HepG2 (cell line): ENCODE measurements around the gene PIEZO2. TPM values are rescaled to one million over a fixed set of nuclear protein-coding genes. Genes with fewer than 3 reads are reported as not detected.

Source experiments
- ATAC-seq: fragments of 200-7000 bp; cut with Tn5 transposase; 3 replicates; pipeline ENCODE4 v1.9.1; 2020; ENCODE audit warnings: mild to moderate bottlenecking, moderate library complexity
- BruUV-seq: library from RNA; stranded (reverse); fragments of 400-500 nt; replicated peaks from 2 replicates; lab custom pipeline; 2021; lab: Mats Ljungman, UMichigan
- CTCF ChIA-PET: fragments of 300-600 bp; formaldehyde crosslinking; extraction: SDS; loops from one replicate; lab custom pipeline; 2021; ENCODE audit warnings: low total read pairs, inconsistent platforms, low intra/inter-chr PET ratio; lab: Yijun Ruan, JAX
- POLR2A ChIA-PET: fragments of 350-600 bp; sonication (Branson Sonifier 250); formaldehyde crosslinking; loops from one replicate; lab custom pipeline; 2020; ENCODE audit warnings: antibody characterized with exemption, inconsistent platforms; lab: Yijun Ruan, JAX
- DNase-seq: peaks from one replicate; pipeline ENCODE4 v3.0.0-alpha.2; 2015; ENCODE audit warnings: low spot score
- FAIRE-seq: peaks from 3 replicates; lab custom pipeline; 2011; peaks lifted over from hg19 to GRCh38; lab: Jason Lieb, UNC
- H2AFZ ChIP-seq: one replicate; pipeline ENCODE4 v1.6.1; 2011; ENCODE audit warnings: low read length, inconsistent platforms
- H3K27ac ChIP-seq: fragments of 300-600 bp; 3 replicates; pipeline ENCODE4 v1.8.0; 2011; ENCODE audit warnings: mixed run types, mild to moderate bottlenecking, mixed read lengths, low read length, inconsistent platforms; ENCODE audit not compliant: insufficient read depth; ENCODE audit errors: extremely low read length
- H3K27me3 ChIP-seq, 2 experiments: fragments of 200-600 bp in 1 of 2; 2 replicates in 1 of 2; 3 replicates in 1 of 2; pipeline versions ENCODE4 v1.6.0 to v1.8.0; 2011; ENCODE audit warnings: low read length in 2 of 2, mild to moderate bottlenecking in 2 of 2, moderate library complexity in 2 of 2, inconsistent platforms in 1 of 2; ENCODE audit not compliant: insufficient read depth in 2 of 2, control insufficient read depth in 1 of 2
- H3K36me3 ChIP-seq, 2 experiments: fragments of 200-600 bp in 1 of 2; replicated peaks in 1 of 2; 2 replicates in 1 of 2; 3 replicates in 1 of 2; pipeline versions ENCODE4 v1.5.1 to v1.8.0; 2011; ENCODE audit warnings: low read length in 2 of 2, inconsistent platforms in 1 of 2; ENCODE audit not compliant: insufficient read depth in 2 of 2, control insufficient read depth in 1 of 2
- H3K4me1 ChIP-seq: 2 replicates; pipeline ENCODE4 v1.5.1; 2012; ENCODE audit warnings: low read length, inconsistent platforms; ENCODE audit not compliant: insufficient read depth
- H3K4me2 ChIP-seq: 2 replicates; pipeline ENCODE4 v1.6.0; 2011; ENCODE audit warnings: low read depth, low read length, inconsistent platforms
- H3K4me3 ChIP-seq, 3 experiments: fragments of 200-600 bp in 1 of 3; sonication (generic), shearing (Covaris generic) in 1 of 3; replicated peaks in 1 of 3; 2 replicates each; pipeline ENCODE4 v1.5.1; 2011 to 2016; ENCODE audit warnings: low read length in 3 of 3, inconsistent platforms in 2 of 3, low read depth in 2 of 3, mild to moderate bottlenecking in 2 of 3, control low read depth in 1 of 3, mixed read lengths in 1 of 3; ENCODE audit not compliant: insufficient read depth in 1 of 3
- H3K79me2 ChIP-seq: one replicate; pipeline ENCODE4 v1.6.1; 2011; ENCODE audit warnings: low read length, inconsistent platforms; ENCODE audit not compliant: insufficient read depth
- H3K9ac ChIP-seq: 2 replicates; pipeline ENCODE4 v1.6.0; 2011; ENCODE audit warnings: mild to moderate bottlenecking, low read depth, low read length, inconsistent platforms; ENCODE audit not compliant: insufficient read depth
- H3K9me3 ChIP-seq: 2 replicates; pipeline ENCODE4 v1.5.1; 2012; ENCODE audit warnings: mild to moderate bottlenecking, low read length
- H4K20me1 ChIP-seq: 2 replicates; pipeline ENCODE4 v1.6.0; 2011; ENCODE audit warnings: inconsistent platforms, mild to moderate bottlenecking, low read length, moderate library complexity; ENCODE audit not compliant: insufficient read depth
- HOXD1 ChIP-seq: sonication (generic); formaldehyde crosslinking; IDR thresholded peaks from 2 replicates; pipeline ENCODE4 v1.5.0; 2020; ENCODE audit warnings: missing genetic modification reagents
- MATR3 ChIP-seq: sonication (generic); formaldehyde crosslinking; IDR thresholded peaks from 2 replicates; pipeline ENCODE4 v1.4.0; 2020; ENCODE audit warnings: missing genetic modification reagents
- NCOA2 ChIP-seq: sonication (generic); formaldehyde crosslinking; IDR thresholded peaks from 2 replicates; pipeline ENCODE4 v1.8.0; 2022; ENCODE audit warnings: inconsistent platforms
- NONO ChIP-seq, 2 experiments: fragments of 450-650 bp in 1 of 2; sonication (generic) in 1 of 2; formaldehyde crosslinking in 1 of 2; IDR thresholded peaks in 1 of 2; conservative IDR thresholded peaks in 1 of 2; 2 replicates each; pipeline versions ENCODE4 v1.6.1 to v1.8.0; 2017 to 2022; ENCODE audit warnings: mild to moderate bottlenecking in 1 of 2, missing genetic modification reagents in 1 of 2, moderate library complexity in 1 of 2
- POLR2AphosphoS2 ChIP-seq: IDR thresholded peaks from 2 replicates; pipeline ENCODE4 v1.6.1; 2011; ENCODE audit warnings: low read depth, low read length, improper control_type of control experiment
- SIN3B ChIP-seq: fragments of 150-350 bp; IDR thresholded peaks from 2 replicates; pipeline ENCODE4 v1.6.1; 2014; ENCODE audit warnings: low read length
- ZBTB42 ChIP-seq: sonication (generic); formaldehyde crosslinking; IDR thresholded peaks from 2 replicates; pipeline ENCODE4 v1.5.0; 2020; ENCODE audit warnings: mild to moderate bottlenecking, missing genetic modification reagents
- ZNF564 ChIP-seq: sonication (generic); formaldehyde crosslinking; IDR thresholded peaks from 2 replicates; pipeline ENCODE4 v1.8.1; 2023; ENCODE audit warnings: mild to moderate bottlenecking, missing genetic modification reagents
- ZNF777 ChIP-seq: sonication (generic); formaldehyde crosslinking; IDR thresholded peaks from 2 replicates; pipeline ENCODE4 v1.4.0; 2020; ENCODE audit warnings: missing genetic modification reagents
- WGBS: methylation state at CpG from one replicate; pipeline ENCODE4 v1.1.6; 2017; ENCODE audit warnings: low lambda C conversion rate; 5-methylcytosine and 5-hydroxymethylcytosine counted together
- in situ Hi-C: cut with HindIII; loops from 2 replicates; pipeline ENCODE4 v1.10.0; 2017; ENCODE audit warnings: low pct_unique_long_range_greater_than_20kb; ENCODE audit not compliant: extremely low pct_ligation_motif_present
- intact Hi-C: fragments of 100-400 bp; cut with micrococcal nuclease; formaldehyde crosslinking; loops from one replicate; pipeline ENCODE4 v1.10.0; 2022; ENCODE audit not compliant: unreplicated experiment
- polyA plus RNA-seq, 8 experiments: library from polyadenylated mRNA; depleted of rRNA in 3 of 8; stranded (reverse) in 7 of 8; unstranded in 1 of 8; fragments of >200 nt; fragmentation: Illumina TruSeq in 4 of 8; extraction: Trizol in 4 of 8; gene quantifications; 2 replicates each; pipeline versions ENCODE4 v1.2.1 to v1.2.3, GENCODE V29; 2011 to 2016; ENCODE audit warnings: low read depth in 4 of 8, missing spikeins in 1 of 8, mixed read lengths in 1 of 8; ENCODE audit not compliant: insufficient read depth in 1 of 8
- total RNA-seq, 5 experiments: library from RNA; depleted of rRNA; stranded (reverse); fragments of >200 nt; fragmentation: Illumina TruSeq; extraction: Trizol; gene quantifications; 2 replicates each; pipeline ENCODE4 v1.2.3, GENCODE V29; 2016; ENCODE audit warnings: low read depth in 1 of 5
- TF ChIP-seq, protein P1 (sequence below): IDR thresholded peaks from 2 replicates; pipeline ENCODE4 v1.6.1; 2016; ENCODE audit warnings: control low read depth
- TF ChIP-seq, protein P2 (sequence below): sonication (generic); formaldehyde crosslinking; IDR thresholded peaks from 2 replicates; pipeline ENCODE4 v1.4.0; 2020; ENCODE audit warnings: missing genetic modification reagents, borderline replicate concordance

PIEZO2 gene
- total and polyA plus RNA-seq, 2 of the 13 experiments (the other 11 are each of a cell fraction or from before 2014, with no cell fraction given): 15.2 to 27.2 TPM

DNA sequence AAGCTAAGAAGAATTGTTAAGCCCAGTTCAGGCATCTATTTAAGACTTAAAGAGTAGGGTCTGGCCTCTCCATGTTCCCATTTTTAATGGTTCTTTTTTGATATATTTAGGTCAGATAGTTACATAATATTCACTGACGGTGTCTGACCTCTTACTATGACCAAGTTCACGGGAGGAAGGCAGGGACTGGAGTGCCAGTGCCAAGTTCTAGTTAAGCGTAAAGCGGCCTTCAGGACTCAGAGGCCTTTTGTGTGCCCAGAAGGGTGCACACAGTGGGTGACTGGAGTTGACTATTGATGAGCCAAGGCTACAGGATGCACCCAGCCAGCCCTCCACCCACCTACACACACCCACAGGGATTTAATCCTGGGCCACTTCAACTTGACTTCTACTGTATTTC, 290.9 kb downstream of the PIEZO2 start:
- Histone ChIP-seq H3K4me3 (no peak overlapping the region), H3K4me2 (no peak overlapping the region), H2AFZ (no peak overlapping the region), H3K27ac (no peak overlapping the region), H3K4me1 (peaks cover 20% of the 10 kb centered on the region), H3K27me3 (no peaks in the 10 kb centered on the region), H3K9ac (no peak overlapping the region), H3K79me2 (no peaks in the 10 kb centered on the region), H4K20me1 (no peaks in the 10 kb centered on the region), H3K36me3 (peaks cover 0 to 2% of the 10 kb centered on the region in 2 experiments; a peak in 2 of 5 replicates), H3K9me3 (no peaks in the 10 kb centered on the region)
- ATAC-seq (no peak), FAIRE-seq (no peak), DNase-seq (no peak)
- CTCF ChIA-PET: no interaction called here
- POLR2A ChIA-PET: no interaction called here
- TF ChIP-seq MATR3 (CRISPR knock-in tag) (no peak), HOXD1 (CRISPR knock-in tag) (no peak), ZNF777 (no peak)
- intact Hi-C loops: no loop called here
- in situ Hi-C loops: loop anchor here (10.0 kb wide), 1 partner anchor 56 kb away; no protein-coding TSS in a partner anchor
- WGBS: 95% methylated on average over 4 of the region's 4 CpGs
- BruUV-seq: no TSS peak

DNA sequence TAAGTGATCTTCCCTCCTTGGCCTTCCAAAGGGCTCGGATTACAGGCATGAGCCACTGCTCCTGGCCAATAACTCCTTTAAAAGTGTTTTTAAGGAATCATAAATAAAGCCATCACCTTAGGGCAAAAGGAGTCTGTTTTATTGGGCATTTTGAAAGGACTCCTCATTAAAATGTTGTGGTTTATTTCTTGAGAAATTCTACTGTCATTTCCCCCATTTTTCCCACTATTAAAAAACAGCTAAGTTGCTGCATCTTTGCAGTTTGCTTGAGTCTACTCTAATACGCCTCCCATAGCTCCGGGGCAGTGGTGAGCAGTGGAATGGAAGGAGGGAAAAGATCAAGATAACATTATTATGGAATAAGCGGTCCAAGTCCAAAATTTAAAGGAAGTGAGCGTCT, 293.2 kb downstream of the PIEZO2 start:
- Histone ChIP-seq H3K9ac (no peak overlapping the region), H3K9me3 (no peaks in the 10 kb centered on the region), H3K4me3 (no peak overlapping the region), H3K79me2 (no peaks in the 10 kb centered on the region), H3K27me3 (no peaks in the 10 kb centered on the region; a peak in 1 of 5 replicates), H3K4me1 (peaks cover 28% of the 10 kb centered on the region), H3K36me3 (peaks cover 0 to 2% of the 10 kb centered on the region in 2 experiments; a peak in 2 of 5 replicates), H3K4me2 (no peak overlapping the region), H3K27ac (no peak overlapping the region), H2AFZ (no peak overlapping the region), H4K20me1 (no peaks in the 10 kb centered on the region)
- no peak for ATAC-seq
- ChIA-PET CTCF (no interaction called here), POLR2A (no interaction called here)
- no TSS peak for BruUV-seq
- whole genome bisulfite sequencing: 91% methylated on average over 5 of the region's 5 CpGs
- in situ Hi-C loops (loop anchor here (10.0 kb wide), 1 partner anchor 59 kb away; no protein-coding TSS in a partner anchor), intact Hi-C loops (no loop called here)
- no peak for DNase-seq
- FAIRE-seq: no peak
- TF ChIP-seq ZBTB42 (CRISPR knock-in tag) (no peak), SIN3B (no peak), NCOA2 (CRISPR knock-in tag) (no peak), POLR2AphosphoS2 (no peak), NONO (IDR thresholded peaks at IDR 0.05) (no peak), NONO (CRISPR knock-in tag; conservative IDR thresholded peaks at IDR 0.05) (no peak), ZNF564 (CRISPR knock-in tag) (no peak)
- TF ChIP-seq, protein P1, sequence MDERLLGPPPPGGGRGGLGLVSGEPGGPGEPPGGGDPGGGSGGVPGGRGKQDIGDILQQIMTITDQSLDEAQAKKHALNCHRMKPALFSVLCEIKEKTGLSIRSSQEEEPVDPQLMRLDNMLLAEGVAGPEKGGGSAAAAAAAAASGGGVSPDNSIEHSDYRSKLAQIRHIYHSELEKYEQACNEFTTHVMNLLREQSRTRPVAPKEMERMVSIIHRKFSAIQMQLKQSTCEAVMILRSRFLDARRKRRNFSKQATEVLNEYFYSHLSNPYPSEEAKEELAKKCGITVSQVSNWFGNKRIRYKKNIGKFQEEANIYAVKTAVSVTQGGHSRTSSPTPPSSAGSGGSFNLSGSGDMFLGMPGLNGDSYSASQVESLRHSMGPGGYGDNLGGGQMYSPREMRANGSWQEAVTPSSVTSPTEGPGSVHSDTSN (CRISPR knock-in tag): no peak
- TF ChIP-seq, protein P2, sequence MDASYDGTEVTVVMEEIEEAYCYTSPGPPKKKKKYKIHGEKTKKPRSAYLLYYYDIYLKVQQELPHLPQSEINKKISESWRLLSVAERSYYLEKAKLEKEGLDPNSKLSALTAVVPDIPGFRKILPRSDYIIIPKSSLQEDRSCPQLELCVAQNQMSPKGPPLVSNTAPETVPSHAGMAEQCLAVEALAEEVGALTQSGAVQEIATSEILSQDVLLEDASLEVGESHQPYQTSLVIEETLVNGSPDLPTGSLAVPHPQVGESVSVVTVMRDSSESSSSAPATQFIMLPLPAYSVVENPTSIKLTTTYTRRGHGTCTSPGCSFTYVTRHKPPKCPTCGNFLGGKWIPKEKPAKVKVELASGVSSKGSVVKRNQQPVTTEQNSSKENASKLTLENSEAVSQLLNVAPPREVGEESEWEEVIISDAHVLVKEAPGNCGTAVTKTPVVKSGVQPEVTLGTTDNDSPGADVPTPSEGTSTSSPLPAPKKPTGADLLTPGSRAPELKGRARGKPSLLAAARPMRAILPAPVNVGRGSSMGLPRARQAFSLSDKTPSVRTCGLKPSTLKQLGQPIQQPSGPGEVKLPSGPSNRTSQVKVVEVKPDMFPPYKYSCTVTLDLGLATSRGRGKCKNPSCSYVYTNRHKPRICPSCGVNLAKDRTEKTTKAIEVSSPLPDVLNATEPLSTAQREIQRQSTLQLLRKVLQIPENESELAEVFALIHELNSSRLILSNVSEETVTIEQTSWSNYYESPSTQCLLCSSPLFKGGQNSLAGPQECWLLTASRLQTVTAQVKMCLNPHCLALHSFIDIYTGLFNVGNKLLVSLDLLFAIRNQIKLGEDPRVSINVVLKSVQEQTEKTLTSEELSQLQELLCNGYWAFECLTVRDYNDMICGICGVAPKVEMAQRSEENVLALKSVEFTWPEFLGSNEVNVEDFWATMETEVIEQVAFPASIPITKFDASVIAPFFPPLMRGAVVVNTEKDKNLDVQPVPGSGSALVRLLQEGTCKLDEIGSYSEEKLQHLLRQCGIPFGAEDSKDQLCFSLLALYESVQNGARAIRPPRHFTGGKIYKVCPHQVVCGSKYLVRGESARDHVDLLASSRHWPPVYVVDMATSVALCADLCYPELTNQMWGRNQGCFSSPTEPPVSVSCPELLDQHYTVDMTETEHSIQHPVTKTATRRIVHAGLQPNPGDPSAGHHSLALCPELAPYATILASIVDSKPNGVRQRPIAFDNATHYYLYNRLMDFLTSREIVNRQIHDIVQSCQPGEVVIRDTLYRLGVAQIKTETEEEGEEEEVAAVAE (CRISPR knock-in tag): no peak
